HepG2 (cell line): ENCODE data around the gene CAPS. TPM values are rescaled to one million over a fixed set of nuclear protein-coding genes. Genes with fewer than 3 reads are reported as not detected.

ENCODE experiments used
- CC2D1A ChIP-seq: sonication (generic); formaldehyde crosslinking; IDR thresholded peaks from 2 replicates; pipeline ENCODE4 v1.8.1; 2023; ENCODE audit warnings: mild to moderate bottlenecking, missing genetic modification reagents
- CREM ChIP-seq, 2 experiments: sonication (generic) in 1 of 2; formaldehyde crosslinking in 1 of 2; IDR thresholded peaks; 2 replicates each; pipeline versions ENCODE4 v1.4.0 to v1.6.1; 2016 to 2020; ENCODE audit warnings: antibody characterized with exemption in 1 of 2, mild to moderate bottlenecking in 1 of 2, missing genetic modification reagents in 1 of 2
- EEA1 ChIP-seq: sonication (generic); formaldehyde crosslinking; IDR thresholded peaks from 2 replicates; pipeline ENCODE4 v1.5.1; 2020; ENCODE audit warnings: mild to moderate bottlenecking, missing genetic modification reagents, borderline replicate concordance
- ELF4 ChIP-seq: sonication (generic); formaldehyde crosslinking; IDR thresholded peaks from 2 replicates; pipeline ENCODE4 v1.5.0; 2020; ENCODE audit warnings: missing genetic modification reagents, mild to moderate bottlenecking, moderate library complexity, borderline replicate concordance
- EP300 ChIP-seq, 3 experiments: sonication (generic) in 1 of 3; formaldehyde crosslinking in 1 of 3; IDR thresholded peaks; 2 replicates each; pipeline versions ENCODE4 v1.5.1 to v1.6.1; 2011 to 2020; ENCODE audit warnings: low read depth in 2 of 3, low read length in 2 of 3, borderline replicate concordance in 1 of 3, improper control_type of control experiment in 1 of 3, mild to moderate bottlenecking in 1 of 3, missing genetic modification reagents in 1 of 3, moderate library complexity in 1 of 3
- FOXK2 ChIP-seq: fragments of 450-650 bp; IDR thresholded peaks from 2 replicates; pipeline ENCODE4 v1.6.1; 2016
- HCFC1 ChIP-seq: fragments of 150-350 bp; IDR thresholded peaks from 2 replicates; pipeline ENCODE4 v1.6.1; 2014; ENCODE audit warnings: low read depth, low read length
- NCOA5 ChIP-seq: sonication (generic); formaldehyde crosslinking; IDR thresholded peaks from 2 replicates; pipeline ENCODE4 v1.4.0; 2020; ENCODE audit warnings: missing genetic modification reagents
- REPIN1 ChIP-seq: sonication (generic); formaldehyde crosslinking; IDR thresholded peaks from 2 replicates; pipeline ENCODE4 v1.8.0; 2022; ENCODE audit warnings: missing genetic modification reagents, low read depth, mild to moderate bottlenecking, borderline replicate concordance
- TBX2 ChIP-seq: sonication (generic); formaldehyde crosslinking; IDR thresholded peaks from 2 replicates; pipeline ENCODE4 v1.5.0; 2020; ENCODE audit warnings: missing genetic modification reagents, mild to moderate bottlenecking, borderline replicate concordance
- TEAD3 ChIP-seq: optimal IDR thresholded peaks from 2 replicates; pipeline ENCODE3; 2016; ENCODE audit warnings: borderline replicate concordance
- THAP9 ChIP-seq: sonication (generic); formaldehyde crosslinking; IDR thresholded peaks from 2 replicates; pipeline ENCODE4; 2020; ENCODE audit warnings: missing genetic modification reagents, mild to moderate bottlenecking, borderline replicate concordance
- ZBTB4 ChIP-seq: sonication (generic); formaldehyde crosslinking; IDR thresholded peaks from 2 replicates; pipeline ENCODE4 v1.4.0; 2020; ENCODE audit warnings: missing genetic modification reagents, mild to moderate bottlenecking, borderline replicate concordance
- ZNF674 ChIP-seq: sonication (generic); formaldehyde crosslinking; IDR thresholded peaks from 2 replicates; pipeline ENCODE4 v1.5.0; 2020; ENCODE audit warnings: low read depth, mild to moderate bottlenecking, missing genetic modification reagents
- ZNF704 ChIP-seq: sonication (generic); formaldehyde crosslinking; IDR thresholded peaks from 2 replicates; pipeline ENCODE4 v1.8.1; 2023; ENCODE audit warnings: mild to moderate bottlenecking, inconsistent platforms, moderate library complexity, missing genetic modification reagents, borderline replicate concordance
- ZNF713 ChIP-seq: sonication (generic); formaldehyde crosslinking; IDR thresholded peaks from 2 replicates; pipeline ENCODE4 v1.4.0; 2020; ENCODE audit warnings: mild to moderate bottlenecking, missing genetic modification reagents
- ZNF773 ChIP-seq: sonication (generic); formaldehyde crosslinking; IDR thresholded peaks from 2 replicates; pipeline ENCODE4 v1.4.0; 2020; ENCODE audit warnings: missing genetic modification reagents, borderline replicate concordance
- polyA plus RNA-seq, 8 experiments: library from polyadenylated mRNA; depleted of rRNA in 3 of 8; stranded (reverse) in 7 of 8; unstranded in 1 of 8; fragments of >200 nt; fragmentation: Illumina TruSeq in 4 of 8; extraction: Trizol in 4 of 8; gene quantifications; 2 replicates each; pipeline versions ENCODE4 v1.2.1 to v1.2.3, GENCODE V29; 2011 to 2016; ENCODE audit warnings: low read depth in 4 of 8, missing spikeins in 1 of 8, mixed read lengths in 1 of 8; ENCODE audit not compliant: insufficient read depth in 1 of 8
- total RNA-seq, 5 experiments: library from RNA; depleted of rRNA; stranded (reverse); fragments of >200 nt; fragmentation: Illumina TruSeq; extraction: Trizol; gene quantifications; 2 replicates each; pipeline ENCODE4 v1.2.3, GENCODE V29; 2016; ENCODE audit warnings: low read depth in 1 of 5

Gene CAPS
- total and polyA plus RNA-seq, 2 of the 13 experiments (the other 11 are each of a cell fraction or from before 2014, with no cell fraction given): 3.1 TPM

- no peak for TF ChIP-seq THAP9
- no peak for TF ChIP-seq ZNF773
- no peak for TF ChIP-seq FOXK2
- no peak for TF ChIP-seq HCFC1
- peak in 1 of 2 experiments; percentile 29; a peak in 1 of 4 replicates for TF ChIP-seq EP300 (IDR thresholded peaks at IDR 0.05; ENCODE audit: low read depth in 2 of 2, low read length in 2 of 2)
- TF ChIP-seq EP300 (CRISPR knock-in tag; IDR thresholded peaks at IDR 0.05; ENCODE audit: borderline replicate concordance): no peak
- no peak for TF ChIP-seq TEAD3 (CRISPR knock-in tag)
- no peak for TF ChIP-seq CREM (IDR thresholded peaks at IDR 0.05)
- TF ChIP-seq CREM (CRISPR knock-in tag; IDR thresholded peaks at IDR 0.05): no peak
- no peak for TF ChIP-seq ZNF674
- TF ChIP-seq CC2D1A: no peak
- no peak for TF ChIP-seq ZNF713 (CRISPR knock-in tag)
- TF ChIP-seq ELF4 (CRISPR knock-in tag): no peak
- TF ChIP-seq EEA1 (CRISPR knock-in tag): no peak
- 0 out of 2 replicates have a peak, but pooled peaks have one; percentile 46 for TF ChIP-seq ZBTB4 (CRISPR knock-in tag)
- TF ChIP-seq NCOA5 (CRISPR knock-in tag): no peak
- TF ChIP-seq ZNF704 (CRISPR knock-in tag): no peak
- no peak for TF ChIP-seq TBX2 (CRISPR knock-in tag)
- no peak for TF ChIP-seq REPIN1 (CRISPR knock-in tag)
Measured at GRCh38 chr19:5864725-5865486, 49.1 kb upstream of the CAPS start (continued).
